ENCODE data around the gene ST6GALNAC6.
"Not testable (repeated sequence)": the region's sequence is repeated elsewhere in the genome, so short reads cannot be mapped to it uniquely, and the experiment has no call there.

ST6GALNAC6 gene

DNA sequence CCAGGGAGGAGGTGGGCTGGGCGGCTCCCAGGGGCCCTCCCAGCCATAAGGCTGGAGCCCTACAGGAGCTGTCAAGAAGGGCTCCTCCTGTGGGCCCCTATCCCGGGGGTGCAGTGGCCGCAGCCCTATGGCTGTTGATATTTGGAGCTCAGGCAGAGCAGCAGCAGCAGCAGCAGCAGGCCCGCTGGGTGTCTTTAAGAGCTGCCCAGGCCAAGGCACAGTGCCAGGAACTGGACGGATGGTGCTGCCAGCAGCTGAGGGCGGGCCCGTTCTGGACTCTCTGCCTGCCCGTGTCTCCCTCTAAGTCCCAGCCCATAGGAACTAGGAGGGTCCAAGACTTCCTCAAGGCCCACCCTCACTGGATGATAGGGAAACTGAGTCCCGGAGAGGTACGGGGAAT, 25.5 kb downstream of the ST6GALNAC6 start:
- DNase-seq (ENCODE audit: low read depth in 2 of 2), result no peak

DNA sequence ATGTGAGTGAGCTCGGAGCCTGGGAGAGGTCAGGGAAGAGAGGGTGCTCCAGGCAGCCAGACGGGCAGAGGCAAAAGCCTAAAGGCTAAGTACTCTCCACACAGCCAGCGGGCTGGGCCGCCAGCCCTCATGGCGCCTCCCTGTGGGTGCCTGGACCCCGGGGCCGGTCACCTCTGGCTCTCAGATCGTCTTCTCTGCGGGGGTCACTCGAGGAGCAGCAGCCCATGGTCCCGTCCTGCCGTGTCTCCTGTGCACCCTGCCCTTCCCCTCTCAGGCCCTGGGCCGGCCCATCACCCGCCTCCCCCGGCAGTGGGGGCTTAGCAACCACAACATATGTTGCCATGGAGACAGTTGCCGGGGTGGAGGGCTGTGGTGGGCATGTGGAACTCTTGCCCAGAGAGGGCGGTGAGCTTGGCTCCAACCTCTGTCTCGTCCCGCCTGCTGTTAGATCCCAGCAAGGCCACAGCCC, 26.1 kb downstream of the ST6GALNAC6 start:
- no peak for DNase-seq (ENCODE audit: low read depth in 2 of 2)

DNA sequence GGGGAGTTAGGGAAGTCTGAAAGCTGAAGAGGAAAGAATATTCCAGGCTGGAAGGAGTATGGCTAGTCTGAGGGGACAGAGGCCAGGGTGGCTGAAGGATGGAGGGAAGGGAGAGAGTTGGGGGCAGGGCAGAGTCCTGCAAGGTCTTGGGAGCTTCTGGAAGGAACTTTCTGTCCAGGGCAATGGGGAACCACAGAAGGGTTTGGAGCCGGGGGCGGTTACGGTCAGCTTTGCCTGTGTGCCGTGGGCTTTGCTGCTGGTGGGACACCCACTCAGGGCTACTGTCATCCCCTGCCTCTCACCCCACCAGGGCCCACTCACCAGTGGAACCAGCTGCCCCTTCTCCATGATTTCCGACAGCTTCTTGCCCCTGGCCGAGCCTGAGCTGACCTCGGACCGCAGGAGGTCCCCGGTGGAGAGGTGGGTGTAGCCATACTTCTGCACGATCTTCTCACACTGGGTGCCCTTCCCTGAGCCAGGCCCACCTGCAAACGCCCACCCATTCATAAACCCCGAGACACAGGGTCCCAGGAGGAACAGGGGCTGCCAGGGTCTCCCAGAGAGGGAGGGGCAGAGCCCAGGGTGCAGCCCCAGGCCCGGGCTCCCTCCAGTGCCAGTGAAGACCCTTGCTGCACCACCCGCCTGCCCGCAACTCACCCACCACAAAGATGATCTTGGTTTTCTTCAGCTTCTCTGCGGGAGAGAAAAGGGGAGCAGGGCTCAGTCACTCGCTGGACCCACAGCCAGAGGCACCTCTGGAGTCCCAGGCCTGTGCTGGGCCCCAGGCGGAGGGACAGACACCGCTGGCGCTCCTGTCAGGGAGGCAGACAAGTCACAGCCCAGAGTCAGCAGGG, 26.8 kb downstream of the ST6GALNAC6 start:
- no peak for DNase-seq (ENCODE audit: low read depth in 2 of 2)

DNA sequence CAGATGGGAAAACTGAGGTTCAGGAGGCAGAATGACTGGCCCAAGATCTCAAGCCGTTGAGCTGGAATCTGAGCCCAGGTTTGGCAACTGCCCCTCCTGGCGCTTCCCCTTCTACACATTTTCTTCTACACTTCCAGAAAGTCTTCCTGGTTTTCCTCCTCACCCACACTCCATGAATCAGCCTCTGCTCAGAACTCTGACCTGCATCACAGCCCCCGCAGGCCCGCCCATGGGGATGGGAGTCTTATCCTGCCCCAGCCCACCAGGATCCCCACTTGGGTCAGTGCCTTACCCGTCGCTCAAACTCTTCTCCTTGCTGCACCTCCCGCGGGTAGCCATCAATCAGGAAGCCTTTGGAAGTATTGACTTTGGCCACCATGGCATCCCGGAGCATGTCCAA, 27.9 kb downstream of the ST6GALNAC6 start:
- no peak for DNase-seq (ENCODE audit: low read depth in 2 of 2)

GRCh38 chr9:127870887-127871286, 28.5 kb downstream of the ST6GALNAC6 start:
- no peak for DNase-seq (ENCODE audit: low read depth in 2 of 2)

DNA sequence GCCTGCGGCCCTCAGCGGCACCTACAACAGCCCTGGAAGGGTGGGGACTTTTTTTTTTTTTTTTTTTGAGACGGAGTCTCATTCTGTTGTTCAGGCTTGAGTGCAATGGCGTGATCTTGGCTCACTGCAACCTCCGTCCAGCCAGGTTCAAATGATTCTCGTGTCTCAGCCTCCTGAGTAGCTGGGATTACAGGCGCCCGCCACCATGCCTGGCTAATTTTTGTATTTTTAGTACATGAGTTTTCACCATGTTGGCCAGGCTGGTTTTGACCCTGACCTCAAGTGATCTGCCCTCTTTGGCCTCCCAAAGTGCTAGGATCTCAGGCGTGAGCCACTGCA, 29.3 kb downstream of the ST6GALNAC6 start:
- not testable (repeated sequence) for DNase-seq (ENCODE audit: low read depth in 2 of 2)

GRCh38 chr9:127869310-127870152, 29.9 kb downstream of the ST6GALNAC6 start:
- DNase-seq (ENCODE audit: low read depth in 2 of 2), result peak; percentile 42 to 51

DNA sequence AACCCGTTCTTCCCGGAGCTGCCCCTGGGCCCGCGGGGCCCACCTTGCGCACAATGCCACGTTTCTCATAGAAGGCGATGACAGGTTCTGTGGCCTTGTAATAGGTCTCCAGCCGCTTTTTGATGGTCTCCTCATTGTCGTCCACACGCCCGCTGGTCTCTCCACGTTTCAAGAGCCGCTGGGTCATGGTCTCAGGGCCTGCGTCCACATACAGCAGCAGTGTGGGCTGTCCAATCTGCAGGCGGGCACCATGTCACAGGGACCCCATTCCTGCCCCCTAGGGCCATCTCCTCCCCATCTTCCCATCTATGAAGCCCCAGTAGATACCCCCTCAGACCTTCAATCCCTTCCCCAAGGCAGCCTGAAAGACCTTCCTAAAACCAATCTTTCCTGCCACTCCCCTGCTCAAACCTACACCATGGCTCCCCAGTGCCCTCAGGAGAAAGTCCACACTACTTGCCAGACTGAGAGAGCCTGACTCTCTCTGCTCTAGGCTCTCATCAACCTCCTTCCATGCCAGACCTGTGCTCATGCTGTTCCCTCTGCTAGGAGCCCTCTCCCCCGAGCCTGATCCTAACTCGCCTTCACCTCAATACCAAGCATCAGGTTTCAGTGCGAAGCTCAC, 31.0 kb downstream of the ST6GALNAC6 start:
- no peak for DNase-seq (ENCODE audit: low read depth in 2 of 2)

- DNase-seq (ENCODE audit: low read depth in 2 of 2), result no peak
Measured at GRCh38 chr9:127867356-127868277, 31.8 kb downstream of the ST6GALNAC6 start.

- no peak for DNase-seq (ENCODE audit: low read depth in 2 of 2)
Measured at GRCh38 chr9:127866535-127866934, 32.9 kb downstream of the ST6GALNAC6 start.

GRCh38 chr9:127865645-127866464, 33.5 kb downstream of the ST6GALNAC6 start:
- no peak for DNase-seq (ENCODE audit: low read depth in 2 of 2)

- no peak for DNase-seq (ENCODE audit: low read depth in 2 of 2)
Measured at GRCh38 chr9:127863191-127863621, 36.2 kb downstream of the ST6GALNAC6 start.

GRCh38 chr9:127862075-127863011, 37.1 kb downstream of the ST6GALNAC6 start:
- DNase-seq (ENCODE audit: low read depth in 2 of 2), result no peak

DNA sequence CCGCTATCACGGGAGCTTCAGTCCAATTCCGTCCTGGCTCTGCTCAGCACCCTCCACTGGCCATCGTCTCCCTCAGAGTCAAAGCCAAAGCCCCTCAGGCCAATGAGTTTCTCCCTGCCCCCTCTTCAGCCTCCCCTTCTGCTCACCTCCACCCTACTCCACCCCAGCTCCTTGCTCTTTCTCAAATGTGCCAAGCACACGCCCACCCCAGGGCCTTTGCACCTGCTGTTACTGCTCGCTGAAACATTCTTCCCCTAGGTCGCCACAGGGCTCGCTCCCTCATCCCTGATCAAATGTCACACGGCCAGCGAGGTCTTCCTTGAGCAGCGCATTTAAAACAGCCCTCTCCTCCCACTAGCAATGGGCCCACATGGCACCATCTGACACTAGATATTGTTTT, 38.6 kb downstream of the ST6GALNAC6 start:
- no peak for DNase-seq (ENCODE audit: low read depth in 2 of 2)

GRCh38 chr9:127860260-127860659, 39.1 kb downstream of the ST6GALNAC6 start:
- DNase-seq (ENCODE audit: low read depth in 2 of 2), result no peak

DNA sequence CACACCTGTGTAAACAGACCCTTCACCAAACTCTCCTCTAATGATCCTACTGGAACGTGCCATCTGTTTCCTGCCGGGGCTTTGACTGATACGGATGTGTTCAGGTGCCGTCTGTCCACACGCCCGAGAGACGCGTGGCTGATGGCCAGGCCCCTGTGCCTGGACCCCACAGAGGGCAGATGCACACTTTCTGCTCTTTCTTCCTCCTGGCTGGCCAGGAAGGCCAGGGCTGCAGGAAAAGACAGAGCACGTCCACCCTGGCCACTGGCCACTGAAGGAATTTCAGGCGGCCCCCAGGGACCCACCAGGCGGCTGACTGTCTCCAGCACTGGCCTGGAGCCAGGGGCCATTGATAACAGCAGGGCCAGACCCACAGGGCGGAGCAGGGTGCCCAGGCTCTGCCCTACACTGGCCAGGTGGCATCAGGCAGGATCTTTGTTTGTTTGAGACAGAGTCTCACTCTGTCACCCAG, 41.3 kb downstream of the ST6GALNAC6 start:
- no peak for DNase-seq (ENCODE audit: low read depth in 2 of 2)

- DNase-seq (ENCODE audit: low read depth in 2 of 2), result no peak
Measured at GRCh38 chr9:127857278-127857677, 42.1 kb downstream of the ST6GALNAC6 start.

DNA sequence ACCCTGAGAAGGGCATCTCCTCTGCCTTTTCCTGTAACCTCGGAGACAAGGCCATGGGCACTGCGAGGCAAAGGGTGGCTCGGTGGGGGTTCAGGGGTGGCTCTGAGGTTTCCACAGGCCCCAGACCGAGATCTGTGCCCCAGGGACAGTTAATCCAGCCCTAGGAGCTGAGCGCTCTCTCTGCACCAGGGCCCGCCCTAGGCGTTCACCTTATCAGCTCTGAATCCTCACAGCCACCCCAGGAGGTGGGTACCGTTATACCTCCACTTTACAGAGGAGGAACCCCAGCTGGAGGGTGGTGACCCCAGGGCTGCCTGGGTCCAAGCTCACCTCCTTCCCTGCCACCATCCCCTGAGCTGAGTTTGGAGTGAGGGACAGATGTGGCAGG, 42.7 kb downstream of the ST6GALNAC6 start:
- DNase-seq (ENCODE audit: low read depth in 2 of 2), result no peak

- DNase-seq (ENCODE audit: low read depth in 2 of 2), result no peak
Measured at GRCh38 chr9:127856094-127856728, 43.2 kb downstream of the ST6GALNAC6 start.

Data from fibroblast of skin of left quadriceps (primary cell).